Type B pancreatic cell (in vitro differentiated cells): ENCODE data around the gene SEPTIN1. TPM values are rescaled to one million over a fixed set of nuclear protein-coding genes. Genes with fewer than 3 reads are reported as not detected.
"Not testable (repeated sequence)": the region's sequence is repeated elsewhere in the genome, so short reads cannot be mapped to it uniquely, and the experiment has no call there.

ENCODE experiments used
- DNase-seq: peaks from one replicate; pipeline ENCODE4 v3.0.0; 2021; ENCODE audit warnings: mixed read lengths; ENCODE audit not compliant: unreplicated experiment; ENCODE audit errors: extremely low spot score
- H3K27ac Mint-ChIP-seq: 2 replicates; pipeline ENCODE4 v1.8.0; 2021; ENCODE audit warnings: mild to moderate bottlenecking, mixed read lengths
- H3K27me3 Mint-ChIP-seq: 2 replicates; pipeline ENCODE4 v1.8.0; 2021; ENCODE audit warnings: mixed read lengths
- H3K36me3 Mint-ChIP-seq: 2 replicates; pipeline ENCODE4 v1.8.0; 2021; ENCODE audit warnings: mixed read lengths
- H3K4me1 Mint-ChIP-seq: one replicate; pipeline ENCODE4 v1.8.0; 2021; ENCODE audit warnings: mixed read lengths; ENCODE audit not compliant: unreplicated experiment
- H3K4me3 Mint-ChIP-seq: 2 replicates; pipeline ENCODE4 v1.8.0; 2021; ENCODE audit warnings: mild to moderate bottlenecking, mixed read lengths
- H3K9me3 Mint-ChIP-seq: 2 replicates; pipeline ENCODE4 v1.8.0; 2021; ENCODE audit warnings: mixed read lengths
- total RNA-seq: library from RNA; stranded (reverse); gene quantifications from 2 replicates; pipeline ENCODE4 v1.2.1, GENCODE V29; 2021; ENCODE audit warnings: low replicate concordance
- TF ChIP-seq, protein P1 (sequence below): fragments of 200-600 bp; sonication (generic); conservative IDR thresholded peaks from 2 replicates; pipeline ENCODE4 v1.5.0; 2021; ENCODE audit warnings: antibody characterized with exemption, mild to moderate bottlenecking

Gene SEPTIN1
- total RNA-seq, 1 donor from 2014 or later = 2.3 TPM

DNA sequence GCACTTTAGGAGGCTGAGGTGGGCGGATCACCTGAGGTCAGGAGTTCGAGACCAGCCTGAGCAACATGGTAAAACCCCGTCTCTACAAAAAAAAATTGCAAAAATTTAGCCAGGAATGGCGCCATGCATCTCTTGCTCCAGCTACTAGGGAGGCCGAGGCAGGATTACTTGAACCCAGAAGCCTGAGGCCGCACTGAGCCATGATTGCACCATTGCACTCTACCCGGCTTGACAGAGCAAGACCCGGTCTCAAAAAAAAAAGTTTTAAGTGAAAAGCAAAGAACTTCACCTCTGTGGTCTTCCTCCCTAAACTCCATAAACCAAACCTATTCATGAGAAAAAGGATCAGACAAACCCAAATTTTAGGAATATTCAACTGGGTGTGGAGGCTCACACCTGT lies 34.2 kb downstream of the SEPTIN1 start:
- H3K36me3 Mint-ChIP-seq = peaks cover 7% of the 10 kb centered on the region
- H3K27ac Mint-ChIP-seq = no peak overlapping the region
- TF ChIP-seq, protein P1, sequence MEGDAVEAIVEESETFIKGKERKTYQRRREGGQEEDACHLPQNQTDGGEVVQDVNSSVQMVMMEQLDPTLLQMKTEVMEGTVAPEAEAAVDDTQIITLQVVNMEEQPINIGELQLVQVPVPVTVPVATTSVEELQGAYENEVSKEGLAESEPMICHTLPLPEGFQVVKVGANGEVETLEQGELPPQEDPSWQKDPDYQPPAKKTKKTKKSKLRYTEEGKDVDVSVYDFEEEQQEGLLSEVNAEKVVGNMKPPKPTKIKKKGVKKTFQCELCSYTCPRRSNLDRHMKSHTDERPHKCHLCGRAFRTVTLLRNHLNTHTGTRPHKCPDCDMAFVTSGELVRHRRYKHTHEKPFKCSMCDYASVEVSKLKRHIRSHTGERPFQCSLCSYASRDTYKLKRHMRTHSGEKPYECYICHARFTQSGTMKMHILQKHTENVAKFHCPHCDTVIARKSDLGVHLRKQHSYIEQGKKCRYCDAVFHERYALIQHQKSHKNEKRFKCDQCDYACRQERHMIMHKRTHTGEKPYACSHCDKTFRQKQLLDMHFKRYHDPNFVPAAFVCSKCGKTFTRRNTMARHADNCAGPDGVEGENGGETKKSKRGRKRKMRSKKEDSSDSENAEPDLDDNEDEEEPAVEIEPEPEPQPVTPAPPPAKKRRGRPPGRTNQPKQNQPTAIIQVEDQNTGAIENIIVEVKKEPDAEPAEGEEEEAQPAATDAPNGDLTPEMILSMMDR = no peak
- no peak for DNase-seq
- H3K4me3 Mint-ChIP-seq = no peak overlapping the region
- H3K4me1 Mint-ChIP-seq = no peaks in the 10 kb centered on the region
- no peaks in the 10 kb centered on the region for H3K27me3 Mint-ChIP-seq
- no peaks in the 10 kb centered on the region for H3K9me3 Mint-ChIP-seq

DNA sequence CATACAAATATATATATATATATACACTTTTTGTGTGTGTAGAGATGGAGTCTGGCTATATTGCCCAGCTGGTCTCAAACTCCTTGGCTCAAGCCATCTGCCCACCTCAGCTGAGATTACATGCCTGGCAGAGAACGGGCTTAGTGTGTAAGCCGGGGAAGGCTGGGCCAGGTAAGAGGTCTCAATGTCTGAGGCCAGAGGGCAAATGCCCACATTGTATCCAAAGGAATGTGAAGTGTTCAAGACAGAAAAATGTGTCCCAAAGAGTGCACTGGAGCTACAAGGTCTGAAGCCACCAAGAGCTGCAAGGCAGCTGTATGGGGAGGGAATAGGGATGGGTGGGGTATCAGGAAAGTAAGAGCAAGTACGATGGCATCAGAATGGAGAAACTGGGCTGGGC lies 36.1 kb downstream of the SEPTIN1 start:
- peaks cover 7% of the 10 kb centered on the region for H3K36me3 Mint-ChIP-seq
- TF ChIP-seq, protein P1 = no peak
- no peak overlapping the region for H3K4me3 Mint-ChIP-seq
- no peaks in the 10 kb centered on the region for H3K27me3 Mint-ChIP-seq
- DNase-seq = peak; percentile 10
- no peaks in the 10 kb centered on the region for H3K4me1 Mint-ChIP-seq
- no peaks in the 10 kb centered on the region for H3K9me3 Mint-ChIP-seq
- no peak overlapping the region for H3K27ac Mint-ChIP-seq

DNA sequence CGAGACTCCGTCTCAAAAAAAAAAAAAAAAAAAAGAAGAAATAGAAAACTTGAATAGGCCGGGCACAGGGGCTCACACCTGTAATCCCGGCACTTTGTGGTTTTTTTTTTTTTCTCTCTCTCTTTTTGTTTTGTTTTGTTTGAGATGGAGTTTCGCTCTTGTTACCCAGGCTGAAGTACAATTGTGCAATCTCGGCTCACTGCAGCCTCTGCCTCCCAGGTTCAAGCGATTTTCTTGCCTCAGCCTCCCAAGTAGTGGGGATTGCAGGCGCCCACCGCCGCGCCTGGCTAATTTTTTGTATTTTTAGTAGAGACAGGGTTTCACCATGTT lies 38.9 kb downstream of the SEPTIN1 start:
- not testable (repeated sequence) for H3K36me3 Mint-ChIP-seq, H3K27me3 Mint-ChIP-seq, H3K4me3 Mint-ChIP-seq, H3K27ac Mint-ChIP-seq, H3K9me3 Mint-ChIP-seq, H3K4me1 Mint-ChIP-seq, DNase-seq

DNA sequence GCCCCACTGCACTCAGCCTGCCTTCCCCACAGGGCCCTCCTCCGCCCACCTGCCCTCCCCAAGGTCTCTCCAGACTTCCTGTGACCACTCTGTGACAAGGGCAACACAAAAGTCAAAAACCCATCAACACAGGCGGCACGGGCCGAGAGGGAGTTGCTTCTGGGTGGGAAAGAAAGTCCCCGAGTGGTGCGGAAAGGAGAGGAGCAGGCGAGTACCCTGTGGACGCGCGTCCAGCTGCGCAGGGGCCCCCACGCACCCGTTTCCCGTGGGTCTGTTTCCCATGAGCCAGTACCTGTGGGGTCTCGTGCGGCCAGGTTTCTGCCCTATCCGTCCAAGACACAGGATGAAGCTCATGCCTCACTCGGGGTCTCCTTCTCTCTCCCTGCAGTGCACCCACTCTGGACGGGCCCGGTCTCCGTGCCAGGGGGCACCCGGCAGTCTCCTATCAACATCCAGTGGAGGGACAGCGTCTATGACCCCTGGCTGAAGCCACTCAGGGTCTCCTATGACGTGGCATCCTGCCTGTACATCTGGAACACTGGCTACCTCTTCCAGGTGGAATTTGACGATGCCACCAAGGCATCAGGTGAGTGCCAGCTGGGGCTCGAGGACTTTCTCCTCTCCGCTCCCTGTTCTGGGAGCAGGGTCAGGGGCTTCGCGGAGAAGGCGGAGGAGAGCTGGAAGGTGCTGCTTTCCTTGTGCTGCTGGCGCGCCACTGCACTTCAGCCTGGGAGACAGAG lies 39.4 kb downstream of the SEPTIN1 start:
- DNase-seq = no peak
- Mint-ChIP-seq H3K27ac (no peak overlapping the region), H3K27me3 (no peaks in the 10 kb centered on the region), H3K36me3 (no peaks in the 10 kb centered on the region), H3K4me3 (no peak overlapping the region), H3K9me3 (no peaks in the 10 kb centered on the region), H3K4me1 (no peaks in the 10 kb centered on the region)
- TF ChIP-seq, protein P1 = no peak

DNA sequence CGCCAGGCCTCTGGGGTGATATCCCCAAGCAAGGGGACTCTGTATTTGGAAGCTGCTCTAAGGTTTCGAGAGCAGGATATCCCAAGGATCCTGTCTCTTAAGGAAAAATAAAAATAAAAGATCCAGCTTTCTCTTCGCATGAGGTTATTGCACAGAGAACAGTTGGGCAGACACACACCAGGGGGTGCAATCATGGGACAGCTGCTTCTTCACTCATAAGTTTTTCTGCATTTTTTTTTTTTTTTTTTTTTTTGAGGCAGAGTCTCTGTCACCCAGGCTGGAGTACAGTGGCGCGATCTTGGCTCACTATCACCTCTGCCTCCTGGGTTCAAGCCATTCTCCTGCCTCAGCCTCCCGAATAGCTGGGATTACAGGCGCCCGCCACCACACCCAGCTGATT lies 40.4 kb downstream of the SEPTIN1 start:
- not testable (repeated sequence) for H3K4me3 Mint-ChIP-seq, H3K4me1 Mint-ChIP-seq, H3K27me3 Mint-ChIP-seq, H3K9me3 Mint-ChIP-seq, H3K27ac Mint-ChIP-seq, H3K36me3 Mint-ChIP-seq
- DNase-seq = peak; percentile 16

DNA sequence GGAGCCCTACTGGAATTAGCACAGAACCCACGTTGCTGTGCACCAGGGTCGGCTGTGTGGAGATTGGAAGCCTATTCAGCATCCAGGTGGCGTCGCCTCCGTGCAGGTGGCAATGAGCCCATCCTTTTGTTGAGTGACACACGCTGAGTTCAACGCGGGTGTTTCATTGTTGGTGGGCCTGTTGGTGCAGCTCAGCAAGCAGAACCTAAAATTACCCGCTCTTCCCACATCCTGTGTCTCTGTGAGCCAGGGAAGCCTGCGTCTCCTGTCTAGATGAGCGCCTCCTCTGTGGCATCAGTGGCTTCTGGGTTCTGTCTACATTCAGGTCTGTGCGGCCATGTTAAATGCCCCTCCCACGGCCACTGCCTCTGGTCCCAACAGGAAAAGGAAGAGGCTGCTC lies 41.7 kb downstream of the SEPTIN1 start:
- Mint-ChIP-seq H3K27me3 (no peaks in the 10 kb centered on the region), H3K9me3 (no peaks in the 10 kb centered on the region), H3K4me3 (no peak overlapping the region), H3K27ac (no peak overlapping the region), H3K4me1 (no peaks in the 10 kb centered on the region), H3K36me3 (no peaks in the 10 kb centered on the region)
- DNase-seq = peak; percentile 13
- TF ChIP-seq, protein P1 = no peak

DNA sequence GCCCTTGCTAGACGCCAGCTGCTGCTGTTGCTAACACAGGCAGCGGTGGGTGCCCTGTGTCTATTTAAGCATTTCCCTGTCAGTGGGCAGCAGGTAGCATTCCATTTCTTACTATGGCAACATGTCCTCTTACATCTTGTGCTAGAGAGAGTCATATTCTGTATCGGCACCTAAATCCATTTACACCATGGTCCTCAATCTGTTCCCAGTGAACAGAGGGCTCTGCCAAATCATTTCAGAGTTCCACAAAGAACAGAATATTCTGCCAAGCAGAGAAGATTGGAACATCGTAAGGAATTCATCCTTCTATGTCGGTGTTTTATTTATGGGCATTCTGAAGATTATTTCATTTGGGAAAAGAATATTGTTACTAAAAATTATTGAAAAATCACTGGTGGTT lies 43.6 kb downstream of the SEPTIN1 start:
- not testable (repeated sequence) for DNase-seq, H3K36me3 Mint-ChIP-seq, H3K27me3 Mint-ChIP-seq, H3K4me3 Mint-ChIP-seq, H3K4me1 Mint-ChIP-seq, H3K27ac Mint-ChIP-seq, H3K9me3 Mint-ChIP-seq

DNA sequence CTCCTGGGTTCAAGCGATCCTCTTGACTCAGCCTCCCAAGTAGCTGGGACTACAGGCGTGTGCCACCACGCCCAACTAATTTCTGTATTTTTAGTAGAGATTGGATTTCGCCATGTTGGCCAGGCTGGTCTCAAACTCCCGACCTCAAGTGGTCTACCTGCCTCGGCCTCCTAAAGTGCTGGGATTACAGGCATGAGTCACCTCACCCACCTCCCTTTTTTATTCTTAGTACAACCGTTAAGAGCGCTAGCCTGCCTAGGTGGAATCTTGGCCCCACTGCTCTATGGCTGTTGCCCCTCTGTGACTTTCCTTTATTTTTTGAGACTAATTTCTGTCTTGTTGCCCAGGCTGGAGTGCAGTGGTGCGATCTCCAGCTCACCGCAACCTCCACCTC lies 44.4 kb downstream of the SEPTIN1 start:
- not testable (repeated sequence) for H3K4me3 Mint-ChIP-seq, H3K27ac Mint-ChIP-seq, DNase-seq, H3K36me3 Mint-ChIP-seq, H3K4me1 Mint-ChIP-seq, H3K27me3 Mint-ChIP-seq, H3K9me3 Mint-ChIP-seq
